ENCODE results near the gene HECA. TPM values are rescaled to one million over a fixed set of nuclear protein-coding genes. Genes with fewer than 3 reads are reported as not detected.

Gene HECA
- total RNA-seq, 1 experiment from 2014 or later: 10.7 TPM

DNA sequence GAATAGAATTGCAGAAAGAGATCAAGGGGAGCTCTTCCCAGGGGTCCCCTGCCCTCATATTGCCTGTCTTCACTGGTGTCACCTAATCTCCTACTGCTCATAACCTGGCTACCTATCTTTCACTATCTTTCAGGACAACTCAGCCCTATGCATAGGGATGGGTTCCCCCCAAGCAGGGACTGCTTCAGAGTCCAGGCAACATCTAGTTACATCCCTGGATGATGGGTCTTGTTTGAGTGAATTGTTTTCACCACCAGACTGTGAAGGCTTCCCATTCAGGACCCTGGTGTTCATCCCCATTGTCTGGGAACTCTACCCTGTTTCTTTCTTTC lies 850 bp upstream of the HECA start:
- Histone ChIP-seq H3K4me3 (replicated peaks in 1 of 2; ENCODE audit: low read depth in 1 of 2, low read length in 2 of 2) (no peak overlapping the region), H4K20me1 (ENCODE audit: insufficient read depth) (no peaks in the 10 kb centered on the region), H3K9me3 (ENCODE audit: control insufficient read depth in 1 of 2, insufficient read depth in 1 of 2, low read depth in 1 of 2, low read length in 2 of 2) (no peaks in the 10 kb centered on the region), H3K4me2 (ENCODE audit: low read length) (no peak overlapping the region), H3K9ac (ENCODE audit: low read length) (no peak overlapping the region), H3K27ac (ENCODE audit: low read depth, low read length) (no peak overlapping the region), H3K79me2 (ENCODE audit: insufficient read depth, low read length) (no peaks in the 10 kb centered on the region), H3K4me1 (ENCODE audit: control insufficient read depth in 1 of 2, insufficient read depth in 2 of 2, low read length in 2 of 2) (peaks cover 3 to 10% of the 10 kb centered on the region in 2 experiments; a peak in 3 of 4 replicates), H3K27me3 (ENCODE audit: insufficient read depth, low read length) (no peaks in the 10 kb centered on the region), H3K36me3 (ENCODE audit: control insufficient read depth in 1 of 2, insufficient read depth in 2 of 2, low read length in 2 of 2) (no peaks in the 10 kb centered on the region), H2AFZ (ENCODE audit: low read depth, low read length, poor library complexity, severe bottlenecking) (peak overlapping the region; percentile 70), H3K9me2 (ENCODE audit: insufficient read depth) (no peaks in the 10 kb centered on the region)
- DNase-seq (ENCODE audit: low read depth, low spot score): no peak
- TF ChIP-seq YY1 (IDR thresholded peaks at IDR 0.05; ENCODE audit: extremely low read depth, insufficient replicate concordance, low read depth, low read length) (no peak), ELF1 (IDR thresholded peaks at IDR 0.05; ENCODE audit: borderline replicate concordance, low read depth) (no peak), SRF (IDR thresholded peaks at IDR 0.05; ENCODE audit: low read depth) (no peak), FOSL1 (IDR thresholded peaks at IDR 0.05; ENCODE audit: low read depth) (no peak), SIN3A (IDR thresholded peaks at IDR 0.05; ENCODE audit: low read depth) (no peak), RAD21 (IDR thresholded peaks at IDR 0.05; ENCODE audit: low read depth) (no peak), ZFX (IDR thresholded peaks at IDR 0.05) (no peak), POLR2A (IDR thresholded peaks at IDR 0.05; ENCODE audit: borderline replicate concordance, extremely low read depth, insufficient read depth, insufficient read length) (no peak), EZH2 (IDR thresholded peaks at IDR 0.05) (no peak), SP1 (IDR thresholded peaks at IDR 0.05; ENCODE audit: low read depth) (no peak), TCF7L2 (IDR thresholded peaks at IDR 0.05; ENCODE audit: borderline replicate concordance, extremely low read depth, insufficient read depth, insufficient read length) (no peak), ZNF274 (IDR thresholded peaks at IDR 0.05; ENCODE audit: low read depth, low read length) (no peak), POLR2AphosphoS5 (IDR thresholded peaks at IDR 0.05; ENCODE audit: low read depth, low read length) (no peak), JUND (IDR thresholded peaks at IDR 0.05) (no peak), CEBPB (IDR thresholded peaks at IDR 0.05; ENCODE audit: low read depth) (no peak), EGR1 (IDR thresholded peaks at IDR 0.05; ENCODE audit: low read depth) (no peak)
- TF ChIP-seq, protein P1, sequence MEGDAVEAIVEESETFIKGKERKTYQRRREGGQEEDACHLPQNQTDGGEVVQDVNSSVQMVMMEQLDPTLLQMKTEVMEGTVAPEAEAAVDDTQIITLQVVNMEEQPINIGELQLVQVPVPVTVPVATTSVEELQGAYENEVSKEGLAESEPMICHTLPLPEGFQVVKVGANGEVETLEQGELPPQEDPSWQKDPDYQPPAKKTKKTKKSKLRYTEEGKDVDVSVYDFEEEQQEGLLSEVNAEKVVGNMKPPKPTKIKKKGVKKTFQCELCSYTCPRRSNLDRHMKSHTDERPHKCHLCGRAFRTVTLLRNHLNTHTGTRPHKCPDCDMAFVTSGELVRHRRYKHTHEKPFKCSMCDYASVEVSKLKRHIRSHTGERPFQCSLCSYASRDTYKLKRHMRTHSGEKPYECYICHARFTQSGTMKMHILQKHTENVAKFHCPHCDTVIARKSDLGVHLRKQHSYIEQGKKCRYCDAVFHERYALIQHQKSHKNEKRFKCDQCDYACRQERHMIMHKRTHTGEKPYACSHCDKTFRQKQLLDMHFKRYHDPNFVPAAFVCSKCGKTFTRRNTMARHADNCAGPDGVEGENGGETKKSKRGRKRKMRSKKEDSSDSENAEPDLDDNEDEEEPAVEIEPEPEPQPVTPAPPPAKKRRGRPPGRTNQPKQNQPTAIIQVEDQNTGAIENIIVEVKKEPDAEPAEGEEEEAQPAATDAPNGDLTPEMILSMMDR (IDR thresholded peaks at IDR 0.05 in 2 of 3, conservative IDR thresholded peaks at IDR 0.05 in 1 of 3; ENCODE audit: borderline replicate concordance in 1 of 3, insufficient read depth in 1 of 3, low read depth in 2 of 3, low read length in 2 of 3): no peak
- TF ChIP-seq, protein P2, sequence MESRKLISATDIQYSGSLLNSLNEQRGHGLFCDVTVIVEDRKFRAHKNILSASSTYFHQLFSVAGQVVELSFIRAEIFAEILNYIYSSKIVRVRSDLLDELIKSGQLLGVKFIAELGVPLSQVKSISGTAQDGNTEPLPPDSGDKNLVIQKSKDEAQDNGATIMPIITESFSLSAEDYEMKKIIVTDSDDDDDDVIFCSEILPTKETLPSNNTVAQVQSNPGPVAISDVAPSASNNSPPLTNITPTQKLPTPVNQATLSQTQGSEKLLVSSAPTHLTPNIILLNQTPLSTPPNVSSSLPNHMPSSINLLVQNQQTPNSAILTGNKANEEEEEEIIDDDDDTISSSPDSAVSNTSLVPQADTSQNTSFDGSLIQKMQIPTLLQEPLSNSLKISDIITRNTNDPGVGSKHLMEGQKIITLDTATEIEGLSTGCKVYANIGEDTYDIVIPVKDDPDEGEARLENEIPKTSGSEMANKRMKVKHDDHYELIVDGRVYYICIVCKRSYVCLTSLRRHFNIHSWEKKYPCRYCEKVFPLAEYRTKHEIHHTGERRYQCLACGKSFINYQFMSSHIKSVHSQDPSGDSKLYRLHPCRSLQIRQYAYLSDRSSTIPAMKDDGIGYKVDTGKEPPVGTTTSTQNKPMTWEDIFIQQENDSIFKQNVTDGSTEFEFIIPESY (IDR thresholded peaks at IDR 0.05; ENCODE audit: extremely low read depth, insufficient replicate concordance, low read length): no peak
- TF ChIP-seq, protein P3, sequence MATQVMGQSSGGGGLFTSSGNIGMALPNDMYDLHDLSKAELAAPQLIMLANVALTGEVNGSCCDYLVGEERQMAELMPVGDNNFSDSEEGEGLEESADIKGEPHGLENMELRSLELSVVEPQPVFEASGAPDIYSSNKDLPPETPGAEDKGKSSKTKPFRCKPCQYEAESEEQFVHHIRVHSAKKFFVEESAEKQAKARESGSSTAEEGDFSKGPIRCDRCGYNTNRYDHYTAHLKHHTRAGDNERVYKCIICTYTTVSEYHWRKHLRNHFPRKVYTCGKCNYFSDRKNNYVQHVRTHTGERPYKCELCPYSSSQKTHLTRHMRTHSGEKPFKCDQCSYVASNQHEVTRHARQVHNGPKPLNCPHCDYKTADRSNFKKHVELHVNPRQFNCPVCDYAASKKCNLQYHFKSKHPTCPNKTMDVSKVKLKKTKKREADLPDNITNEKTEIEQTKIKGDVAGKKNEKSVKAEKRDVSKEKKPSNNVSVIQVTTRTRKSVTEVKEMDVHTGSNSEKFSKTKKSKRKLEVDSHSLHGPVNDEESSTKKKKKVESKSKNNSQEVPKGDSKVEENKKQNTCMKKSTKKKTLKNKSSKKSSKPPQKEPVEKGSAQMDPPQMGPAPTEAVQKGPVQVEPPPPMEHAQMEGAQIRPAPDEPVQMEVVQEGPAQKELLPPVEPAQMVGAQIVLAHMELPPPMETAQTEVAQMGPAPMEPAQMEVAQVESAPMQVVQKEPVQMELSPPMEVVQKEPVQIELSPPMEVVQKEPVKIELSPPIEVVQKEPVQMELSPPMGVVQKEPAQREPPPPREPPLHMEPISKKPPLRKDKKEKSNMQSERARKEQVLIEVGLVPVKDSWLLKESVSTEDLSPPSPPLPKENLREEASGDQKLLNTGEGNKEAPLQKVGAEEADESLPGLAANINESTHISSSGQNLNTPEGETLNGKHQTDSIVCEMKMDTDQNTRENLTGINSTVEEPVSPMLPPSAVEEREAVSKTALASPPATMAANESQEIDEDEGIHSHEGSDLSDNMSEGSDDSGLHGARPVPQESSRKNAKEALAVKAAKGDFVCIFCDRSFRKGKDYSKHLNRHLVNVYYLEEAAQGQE (IDR thresholded peaks at IDR 0.05; ENCODE audit: low read depth): no peak
- TF ChIP-seq, protein P4, sequence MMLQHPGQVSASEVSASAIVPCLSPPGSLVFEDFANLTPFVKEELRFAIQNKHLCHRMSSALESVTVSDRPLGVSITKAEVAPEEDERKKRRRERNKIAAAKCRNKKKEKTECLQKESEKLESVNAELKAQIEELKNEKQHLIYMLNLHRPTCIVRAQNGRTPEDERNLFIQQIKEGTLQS (IDR thresholded peaks at IDR 0.05): no peak
- no peak for ATAC-seq
- RAD21 ChIA-PET (ENCODE audit: low non-redundant PET in 1 of 2, low total read pairs in 2 of 2, uncharacterized antibody in 2 of 2, unreplicated experiment in 2 of 2): no interaction called here
- CTCF ChIA-PET: interaction anchor here (1.4 kb wide), 1 partner anchor 16 kb away, joined by 6 read pairs; no protein-coding TSS in a partner anchor
- intact Hi-C loops (cut with micrococcal nuclease): no loop called here
- POLR2A ChIA-PET: no interaction called here
- BruUV-seq (replicated peaks): no TSS peak

All from HCT116 (cell line).